HUES48 (cell line): ENCODE data around the gene COBL.

ENCODE experiments used
- H3K27ac ChIP-seq: one replicate; pipeline ENCODE4 v1.7.0; 2013; ENCODE audit warnings: low read depth, low read length, inconsistent platforms
- H3K27me3 ChIP-seq: 2 replicates; pipeline ENCODE4 v1.6.1; 2013; ENCODE audit warnings: mild to moderate bottlenecking, low read length; ENCODE audit not compliant: control insufficient read depth, insufficient read depth
- H3K36me3 ChIP-seq: 2 replicates; pipeline ENCODE4 v1.6.1; 2013; ENCODE audit warnings: low read length; ENCODE audit not compliant: control insufficient read depth, insufficient read depth
- H3K4me1 ChIP-seq: 2 replicates; pipeline ENCODE4 v1.6.1; 2013; ENCODE audit warnings: mild to moderate bottlenecking, low read length; ENCODE audit not compliant: control insufficient read depth, insufficient read depth
- H3K4me3 ChIP-seq: 2 replicates; pipeline ENCODE4 v1.5.1; 2013; ENCODE audit warnings: mild to moderate bottlenecking, low read depth, low read length
- H3K9ac ChIP-seq: 2 replicates; pipeline ENCODE4 v1.6.1; 2013; ENCODE audit warnings: mild to moderate bottlenecking, low read depth, low read length, moderate library complexity
- H3K9me3 ChIP-seq: 2 replicates; pipeline ENCODE4 v1.6.1; 2013; ENCODE audit warnings: low read length; ENCODE audit not compliant: control insufficient read depth, insufficient read depth

Gene COBL

DNA sequence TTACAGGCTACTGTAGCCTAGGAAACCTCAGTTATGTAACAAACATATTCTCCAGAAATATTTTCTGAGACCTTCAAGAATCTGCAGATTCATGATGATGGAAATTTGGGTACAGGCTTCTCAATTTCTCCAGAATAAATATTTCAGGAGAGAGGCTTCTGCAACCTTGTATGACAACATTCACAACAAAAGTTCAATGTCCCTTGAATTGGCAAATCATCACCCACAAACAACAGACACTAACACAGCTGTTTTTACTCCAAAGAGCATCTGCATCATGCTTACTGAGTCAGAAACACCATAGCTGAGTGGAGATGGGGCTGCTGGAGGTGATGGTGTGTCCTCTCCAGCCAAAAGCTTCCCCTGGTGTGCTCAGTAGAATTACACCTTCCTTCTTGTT is 9.3 kb upstream of the COBL start:
- Histone ChIP-seq H3K27ac (peak overlapping the region; percentile 100), H3K4me1 (peaks cover 48% of the 10 kb centered on the region), H3K27me3 (no peaks in the 10 kb centered on the region), H3K4me3 (no peak overlapping the region), H3K9me3 (no peaks in the 10 kb centered on the region), H3K36me3 (no peaks in the 10 kb centered on the region), H3K9ac (0 out of 2 replicates have a peak overlapping the region, but pooled peaks have one; percentile 29)

- H3K4me1 ChIP-seq = peaks cover 52% of the 10 kb centered on the region
- H3K27me3 ChIP-seq = no peaks in the 10 kb centered on the region
- no peaks in the 10 kb centered on the region for H3K36me3 ChIP-seq
- H3K9me3 ChIP-seq = no peaks in the 10 kb centered on the region
- no peak overlapping the region for H3K4me3 ChIP-seq
- peak overlapping the region; percentile 100 for H3K27ac ChIP-seq
- no peak overlapping the region for H3K9ac ChIP-seq
Observed at GRCh38 chr7:51325261-51325676, 8.7 kb upstream of the COBL start.

GRCh38 chr7:51324206-51324898 is 7.7 kb upstream of the COBL start:
- H3K9me3 ChIP-seq = no peaks in the 10 kb centered on the region
- peaks cover 48% of the 10 kb centered on the region for H3K4me1 ChIP-seq
- no peak overlapping the region for H3K4me3 ChIP-seq
- peak overlapping the region; percentile 24 for H3K27ac ChIP-seq
- H3K36me3 ChIP-seq = no peaks in the 10 kb centered on the region
- no peaks in the 10 kb centered on the region for H3K27me3 ChIP-seq
- no peak overlapping the region for H3K9ac ChIP-seq

- no peaks in the 10 kb centered on the region for H3K36me3 ChIP-seq
- H3K4me3 ChIP-seq = no peak overlapping the region
- no peaks in the 10 kb centered on the region for H3K9me3 ChIP-seq
- peak overlapping the region; percentile 10 for H3K27ac ChIP-seq
- H3K4me1 ChIP-seq = peaks cover 52% of the 10 kb centered on the region
- H3K9ac ChIP-seq = no peak overlapping the region
- H3K27me3 ChIP-seq = 0 out of 2 replicates have a peak, but pooled peaks cover 4% of the 10 kb centered on the region
Observed at GRCh38 chr7:51321961-51322515, 5.4 kb upstream of the COBL start.

GRCh38 chr7:51318886-51319579 is 2.4 kb upstream of the COBL start:
- Histone ChIP-seq H3K9me3 (no peaks in the 10 kb centered on the region), H3K4me3 (no peak overlapping the region), H3K27ac (no peak overlapping the region), H3K4me1 (peaks cover 41% of the 10 kb centered on the region), H3K36me3 (no peaks in the 10 kb centered on the region), H3K9ac (no peak overlapping the region), H3K27me3 (0 out of 2 replicates have a peak, but pooled peaks cover 4% of the 10 kb centered on the region)

DNA sequence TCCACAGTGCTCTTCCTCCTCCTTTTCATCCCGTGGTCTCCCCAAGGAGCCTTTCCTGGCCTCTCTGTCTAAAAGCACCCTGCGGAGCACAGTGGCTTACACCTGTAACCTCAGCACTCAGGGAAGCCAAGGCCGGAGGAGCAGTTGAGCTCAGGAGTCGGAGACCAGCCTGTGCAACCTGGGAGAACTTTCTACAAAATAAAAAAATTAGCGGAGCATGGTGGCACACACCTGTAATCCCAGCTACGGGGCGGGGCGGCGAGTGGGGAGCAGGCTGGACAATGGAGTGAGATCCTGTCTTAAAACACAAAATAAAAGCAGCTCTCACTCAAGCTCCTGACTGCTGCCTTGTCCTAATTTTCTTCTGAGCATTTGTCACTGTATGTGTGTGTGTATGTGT is 1.4 kb upstream of the COBL start:
- H3K27ac ChIP-seq = no peak overlapping the region
- H3K4me1 ChIP-seq = peaks cover 49% of the 10 kb centered on the region
- H3K4me3 ChIP-seq = peak overlapping the region; percentile 80
- H3K36me3 ChIP-seq = no peaks in the 10 kb centered on the region
- H3K9ac ChIP-seq = no peak overlapping the region
- H3K9me3 ChIP-seq = no peaks in the 10 kb centered on the region
- 0 out of 2 replicates have a peak, but pooled peaks cover 4% of the 10 kb centered on the region for H3K27me3 ChIP-seq

DNA sequence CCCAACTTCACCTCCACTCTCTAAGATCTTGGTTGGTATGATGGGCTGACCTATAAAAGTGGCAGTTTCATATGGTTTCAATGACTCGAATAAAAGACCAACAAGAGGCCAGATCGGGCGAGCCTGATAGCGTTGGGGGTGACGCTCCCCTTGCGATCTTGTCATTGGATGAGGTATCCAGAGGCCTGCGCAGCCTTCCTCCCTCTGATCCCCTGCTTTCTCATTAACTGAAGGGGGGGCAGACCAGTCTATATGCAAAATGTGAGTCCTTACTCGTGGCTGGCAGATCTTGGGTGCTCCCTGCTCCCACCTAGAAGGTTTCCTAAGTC is 937 bp upstream of the COBL start:
- H3K9ac ChIP-seq = no peak overlapping the region; the same call in 1 of the 2 replicates
- H3K9me3 ChIP-seq = no peaks in the 10 kb centered on the region
- peak overlapping the region; percentile 46 for H3K27ac ChIP-seq
- H3K4me3 ChIP-seq = peak overlapping the region; percentile 80
- 0 out of 2 replicates have a peak, but pooled peaks cover 4% of the 10 kb centered on the region for H3K27me3 ChIP-seq
- peaks cover 49% of the 10 kb centered on the region for H3K4me1 ChIP-seq
- no peaks in the 10 kb centered on the region for H3K36me3 ChIP-seq

GRCh38 chr7:51316262-51316665 is 345 bp downstream of the COBL start:
- Histone ChIP-seq H3K4me1 (peaks cover 47% of the 10 kb centered on the region), H3K4me3 (peak overlapping the region; percentile 95), H3K9ac (peak overlapping the region; percentile 71), H3K36me3 (no peaks in the 10 kb centered on the region), H3K27ac (peak overlapping the region; percentile 68), H3K27me3 (0 out of 2 replicates have a peak, but pooled peaks cover 4% of the 10 kb centered on the region), H3K9me3 (no peaks in the 10 kb centered on the region)

- H3K27ac ChIP-seq = peak overlapping the region; percentile 68
- H3K36me3 ChIP-seq = no peaks in the 10 kb centered on the region
- 0 out of 2 replicates have a peak, but pooled peaks cover 4% of the 10 kb centered on the region for H3K27me3 ChIP-seq
- peak overlapping the region; percentile 71 for H3K9ac ChIP-seq
- peak overlapping the region; percentile 95 for H3K4me3 ChIP-seq
- H3K9me3 ChIP-seq = no peaks in the 10 kb centered on the region
- H3K4me1 ChIP-seq = peaks cover 49% of the 10 kb centered on the region
Observed at GRCh38 chr7:51315393-51316261, 982 bp downstream of the COBL start.

GRCh38 chr7:51314726-51315125 is 1.9 kb downstream of the COBL start:
- no peaks in the 10 kb centered on the region for H3K36me3 ChIP-seq
- H3K27me3 ChIP-seq = 0 out of 2 replicates have a peak, but pooled peaks cover 4% of the 10 kb centered on the region
- peak overlapping the region; percentile 95 for H3K4me3 ChIP-seq
- H3K27ac ChIP-seq = no peak overlapping the region
- no peaks in the 10 kb centered on the region for H3K9me3 ChIP-seq
- peaks cover 56% of the 10 kb centered on the region for H3K4me1 ChIP-seq
- H3K9ac ChIP-seq = no peak overlapping the region
